ENCODE measurements around the gene DSCAM. TPM values are rescaled to one million over a fixed set of nuclear protein-coding genes. Genes with fewer than 3 reads are reported as not detected.

DSCAM gene
- total RNA-seq, 1 donor = not detected

DNA sequence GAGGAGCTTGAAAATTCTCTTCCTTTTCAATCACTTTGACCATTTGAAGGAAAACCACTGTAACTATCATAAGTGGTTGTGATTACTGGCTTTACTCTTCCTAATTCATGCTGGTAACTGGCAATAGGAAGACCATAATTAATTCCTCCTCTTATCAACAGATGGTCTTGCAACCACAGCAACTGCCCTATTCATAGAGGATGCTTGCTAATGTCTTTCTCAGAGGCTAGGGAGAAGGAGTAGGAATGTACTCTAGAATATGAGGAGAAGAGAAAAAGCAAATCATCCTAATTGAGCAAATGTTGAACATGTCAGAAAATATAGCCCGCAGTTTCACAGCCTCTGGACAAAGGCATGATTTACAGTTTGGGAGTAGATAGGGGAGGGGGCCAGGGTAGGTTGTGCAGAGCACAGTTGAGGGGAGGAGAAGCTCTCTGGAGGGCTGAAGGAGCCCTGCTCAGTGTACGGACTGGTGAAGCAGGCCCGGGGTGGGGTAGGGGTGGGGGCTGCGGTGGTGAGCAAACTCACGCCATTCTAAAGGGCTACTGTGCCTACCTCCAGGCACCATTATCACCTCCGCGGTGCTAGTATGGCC is 786.8 kb downstream of the DSCAM start:
- DNase-seq (ENCODE audit: low read depth) = no peak
- TF ChIP-seq, protein P1, sequence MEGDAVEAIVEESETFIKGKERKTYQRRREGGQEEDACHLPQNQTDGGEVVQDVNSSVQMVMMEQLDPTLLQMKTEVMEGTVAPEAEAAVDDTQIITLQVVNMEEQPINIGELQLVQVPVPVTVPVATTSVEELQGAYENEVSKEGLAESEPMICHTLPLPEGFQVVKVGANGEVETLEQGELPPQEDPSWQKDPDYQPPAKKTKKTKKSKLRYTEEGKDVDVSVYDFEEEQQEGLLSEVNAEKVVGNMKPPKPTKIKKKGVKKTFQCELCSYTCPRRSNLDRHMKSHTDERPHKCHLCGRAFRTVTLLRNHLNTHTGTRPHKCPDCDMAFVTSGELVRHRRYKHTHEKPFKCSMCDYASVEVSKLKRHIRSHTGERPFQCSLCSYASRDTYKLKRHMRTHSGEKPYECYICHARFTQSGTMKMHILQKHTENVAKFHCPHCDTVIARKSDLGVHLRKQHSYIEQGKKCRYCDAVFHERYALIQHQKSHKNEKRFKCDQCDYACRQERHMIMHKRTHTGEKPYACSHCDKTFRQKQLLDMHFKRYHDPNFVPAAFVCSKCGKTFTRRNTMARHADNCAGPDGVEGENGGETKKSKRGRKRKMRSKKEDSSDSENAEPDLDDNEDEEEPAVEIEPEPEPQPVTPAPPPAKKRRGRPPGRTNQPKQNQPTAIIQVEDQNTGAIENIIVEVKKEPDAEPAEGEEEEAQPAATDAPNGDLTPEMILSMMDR (IDR thresholded peaks at IDR 0.05; ENCODE audit: insufficient read depth, low read length) = no peak

DNA sequence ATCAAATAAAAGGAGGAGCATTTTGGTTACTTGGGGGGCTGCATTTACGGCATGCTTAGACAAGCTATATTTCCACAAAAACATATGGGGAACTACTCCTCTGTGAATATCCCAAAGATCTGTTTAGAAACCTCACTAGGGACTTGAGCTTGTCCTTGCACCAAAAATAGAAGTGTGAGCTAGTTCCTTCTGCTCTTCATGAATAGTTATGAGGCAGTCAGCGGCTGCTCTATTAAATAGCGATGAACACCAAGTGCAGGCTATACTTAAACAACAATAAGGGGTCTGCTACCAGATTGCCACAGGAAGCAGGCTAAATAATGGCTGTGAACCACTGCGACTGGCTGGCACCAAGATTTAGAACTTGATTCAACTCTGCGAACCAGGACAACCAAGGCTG is 789.6 kb downstream of the DSCAM start:
- DNase-seq (ENCODE audit: low read depth) = no peak
- TF ChIP-seq, protein P1 (IDR thresholded peaks at IDR 0.05; ENCODE audit: insufficient read depth, low read length) = no peak
- H3K4me3 ChIP-seq (ENCODE audit: low read depth, low read length) = no peak overlapping the region

More for the DNA sequence above, 786.8 kb downstream of the DSCAM start:
- no peak overlapping the region for H3K4me3 ChIP-seq (ENCODE audit: low read depth, low read length)

DNA sequence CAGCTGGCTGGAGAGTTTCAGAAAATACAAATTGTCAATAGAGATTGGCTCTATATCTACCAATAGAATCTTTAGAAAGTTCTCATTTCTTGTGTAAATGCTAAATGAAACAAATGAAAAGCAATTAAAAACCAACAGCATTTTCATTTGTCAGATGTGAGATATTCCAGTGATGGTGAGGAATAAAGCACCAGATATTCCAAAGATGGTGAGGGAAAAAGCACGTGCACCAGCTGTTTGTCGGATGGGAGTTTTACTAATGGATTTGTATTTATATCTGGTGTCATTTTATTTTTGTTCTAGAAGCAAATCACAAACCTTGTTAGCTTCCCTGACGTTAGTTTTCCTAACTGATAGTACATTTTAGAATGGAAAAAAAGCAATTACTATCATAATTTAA is 790.9 kb downstream of the DSCAM start:
- no peak for DNase-seq (ENCODE audit: low read depth)
- TF ChIP-seq, protein P1 (IDR thresholded peaks at IDR 0.05; ENCODE audit: insufficient read depth, low read length) = no peak
- H3K4me3 ChIP-seq (ENCODE audit: low read depth, low read length) = no peak overlapping the region

DNA sequence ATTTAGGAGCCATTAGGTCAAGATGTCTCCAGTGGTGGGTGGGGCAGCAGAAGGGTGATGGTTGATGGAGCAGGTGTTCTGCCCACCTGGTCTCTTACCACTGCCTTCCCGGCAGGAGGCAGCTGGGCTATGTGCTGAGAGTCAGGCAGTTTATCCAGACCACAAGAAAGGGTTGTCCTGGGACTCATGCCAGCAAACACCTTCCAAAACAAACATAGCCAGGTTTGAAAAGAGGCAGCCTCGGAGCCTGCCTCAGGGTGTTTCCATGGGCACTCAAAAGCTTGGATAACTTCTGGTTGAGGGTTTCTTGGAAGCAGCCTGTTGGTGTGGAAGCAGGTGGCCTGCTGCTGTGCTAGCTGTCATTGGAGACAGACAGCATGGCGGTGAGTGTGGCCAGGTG is 792.6 kb downstream of the DSCAM start:
- TF ChIP-seq, protein P1 (IDR thresholded peaks at IDR 0.05; ENCODE audit: insufficient read depth, low read length) = no peak
- no peak overlapping the region for H3K4me3 ChIP-seq (ENCODE audit: low read depth, low read length)
- DNase-seq (ENCODE audit: low read depth) = no peak

DNA sequence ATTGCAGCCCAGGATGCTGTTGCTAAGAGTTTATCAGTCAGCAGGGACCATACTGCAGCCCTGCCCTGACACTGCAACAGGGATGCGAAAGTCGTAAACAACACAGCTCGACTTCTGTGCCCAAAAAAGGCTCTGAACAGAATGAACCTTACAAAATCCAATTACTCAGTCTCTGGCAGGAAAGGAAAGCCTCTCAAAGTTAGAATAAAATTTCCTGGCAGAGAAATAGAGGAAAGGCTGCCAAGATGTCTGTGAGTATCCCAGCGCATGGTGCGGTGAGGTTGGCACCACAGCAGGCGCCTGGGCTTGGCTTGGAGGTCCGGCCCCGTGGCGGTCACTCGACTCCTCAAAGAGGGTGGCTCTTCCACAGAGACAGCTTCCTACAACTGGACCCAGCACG is 794.0 kb downstream of the DSCAM start:
- TF ChIP-seq, protein P1 (IDR thresholded peaks at IDR 0.05; ENCODE audit: insufficient read depth, low read length) = no peak

DNA sequence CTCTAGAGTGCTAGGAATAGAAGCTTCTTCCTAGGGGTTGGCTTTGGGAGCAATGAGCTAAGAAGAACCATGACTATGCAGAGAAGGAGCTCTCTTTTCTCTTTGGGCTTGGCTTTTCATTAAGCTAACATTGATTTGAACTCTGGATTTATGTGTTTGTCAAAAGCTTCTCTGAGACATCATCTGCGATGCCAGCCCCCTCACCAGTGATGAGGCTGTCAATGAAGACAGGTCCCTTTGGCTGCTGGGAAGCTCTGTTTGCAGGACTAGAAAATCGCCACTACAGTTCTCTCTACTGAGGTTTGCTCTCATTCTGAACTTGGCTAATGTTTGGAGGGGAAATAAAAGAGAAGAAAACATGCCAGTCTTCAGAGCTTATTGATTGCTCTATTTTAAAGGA is 794.7 kb downstream of the DSCAM start:
- no peak for DNase-seq (ENCODE audit: low read depth)
- TF ChIP-seq, protein P1 (IDR thresholded peaks at IDR 0.05; ENCODE audit: insufficient read depth, low read length) = no peak
- H3K4me3 ChIP-seq (ENCODE audit: low read depth, low read length) = no peak overlapping the region

More for the DNA sequence above, 794.0 kb downstream of the DSCAM start:
- no peak overlapping the region for H3K4me3 ChIP-seq (ENCODE audit: low read depth, low read length)
- no peak for DNase-seq (ENCODE audit: low read depth)

DNA sequence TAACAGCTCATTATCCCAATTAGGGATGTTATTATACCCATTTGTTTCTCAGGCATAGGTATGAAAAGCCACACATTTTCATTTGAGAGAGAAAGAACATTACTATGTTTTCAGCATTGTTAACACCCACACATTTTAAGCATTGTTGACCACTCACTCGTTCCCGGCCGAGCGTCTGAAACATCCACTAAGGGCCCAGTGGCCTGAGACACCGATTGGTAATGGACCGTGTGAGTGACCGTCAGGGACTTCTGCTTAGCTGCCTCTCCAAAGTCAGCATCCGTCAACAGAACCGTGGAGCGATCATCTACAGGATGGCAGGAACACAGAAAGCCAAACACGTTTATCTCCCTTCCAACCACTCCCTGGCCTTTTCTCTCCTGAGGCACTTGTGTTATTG is 795.2 kb downstream of the DSCAM start:
- TF ChIP-seq, protein P1 (IDR thresholded peaks at IDR 0.05; ENCODE audit: insufficient read depth, low read length) = no peak
- DNase-seq (ENCODE audit: low read depth) = no peak
- H3K4me3 ChIP-seq (ENCODE audit: low read depth, low read length) = no peak overlapping the region
